Neural cell (in vitro differentiated cells): ENCODE results near the gene KRTAP4-16. TPM values are rescaled to one million over a fixed set of nuclear protein-coding genes. Genes with fewer than 3 reads are reported as not detected.
"Not testable (repeated sequence)": the region's sequence is repeated elsewhere in the genome, so short reads cannot be mapped to it uniquely, and the experiment has no call there.

ENCODE experiments used
- H2AFZ ChIP-seq: fragments of 200-600, 300-800 bp; sonication (generic), shearing (Covaris generic); 2 replicates; pipeline ENCODE4 v1.6.0; 2014; ENCODE audit warnings: low read depth, mild to moderate bottlenecking, antibody characterized with exemption, low read length, moderate library complexity
- H3F3A ChIP-seq: fragments of 200-600 bp; shearing (Covaris generic); 2 replicates; pipeline ENCODE4 v1.6.1; 2016; ENCODE audit warnings: mild to moderate bottlenecking, moderate library complexity, mixed read lengths, antibody characterized with exemption, low read length; ENCODE audit not compliant: insufficient read depth, poor library complexity, severe bottlenecking
- H3K27ac ChIP-seq: fragments of 200-600, 300-800 bp; sonication (generic), shearing (Covaris generic); 2 replicates; pipeline ENCODE4 v1.5.1; 2014; ENCODE audit warnings: mild to moderate bottlenecking, low read length, moderate library complexity
- H3K27me3 ChIP-seq: fragments of 300-800, 200-600 bp; sonication (generic), shearing (Covaris generic); 2 replicates; pipeline ENCODE4 v1.6.0; 2014; ENCODE audit warnings: mild to moderate bottlenecking, low read depth, low read length, moderate library complexity; ENCODE audit not compliant: insufficient read depth
- H3K36me3 ChIP-seq: fragments of 300-800, 200-600 bp; sonication (generic), shearing (Covaris generic); 2 replicates; pipeline ENCODE4 v1.5.1; 2014; ENCODE audit warnings: mild to moderate bottlenecking, antibody characterized with exemption, low read length, moderate library complexity; ENCODE audit not compliant: insufficient read depth
- H3K4me2 ChIP-seq: fragments of 300-800, 200-600 bp; sonication (generic), shearing (Covaris generic); 2 replicates; pipeline ENCODE4 v1.6.0; 2014; ENCODE audit warnings: mild to moderate bottlenecking, low read length
- H3K4me3 ChIP-seq: fragments of 300-800, 200-600 bp; sonication (generic), shearing (Covaris generic); 2 replicates; pipeline ENCODE4 v1.5.1; 2014; ENCODE audit warnings: mild to moderate bottlenecking, low read length, moderate library complexity
- H3K79me2 ChIP-seq: fragments of 200-600 bp; shearing (Covaris generic); replicated peaks from 2 replicates; pipeline ENCODE4 v1.6.0; 2014; ENCODE audit warnings: mild to moderate bottlenecking, low read length, moderate library complexity; ENCODE audit not compliant: insufficient read depth
- H3K9ac ChIP-seq: fragments of 300-800, 200-600 bp; sonication (generic), shearing (Covaris generic); 2 replicates; pipeline ENCODE4 v1.6.1; 2016; ENCODE audit warnings: mild to moderate bottlenecking, low read length, mixed read lengths
- H3K9me2 ChIP-seq: fragments of 200-600 bp; shearing (Covaris generic); 2 replicates; pipeline ENCODE4 v1.6.1; 2016; ENCODE audit warnings: mild to moderate bottlenecking, low read length, mixed read lengths; ENCODE audit not compliant: insufficient read depth
- H3K9me3 ChIP-seq: fragments of 200-600, 300-800 bp; sonication (generic), shearing (Covaris generic); 2 replicates; pipeline ENCODE4 v1.6.1; 2016; ENCODE audit warnings: mild to moderate bottlenecking, mixed run types, low read length, moderate library complexity, mixed read lengths
- H4K20me1 ChIP-seq: fragments of 200-600 bp; shearing (Covaris generic); 2 replicates; pipeline ENCODE4 v1.6.1; 2016; ENCODE audit warnings: mild to moderate bottlenecking, mixed run types; ENCODE audit not compliant: insufficient read depth
- CTCF ChIP-seq: fragments of 450-650 bp; IDR thresholded peaks from 2 replicates; pipeline ENCODE4 v1.5.1; 2014; ENCODE audit warnings: antibody characterized with exemption, mild to moderate bottlenecking, moderate library complexity; ENCODE audit not compliant: poor library complexity, severe bottlenecking
- EP300 ChIP-seq: fragments of 450-650 bp; conservative IDR thresholded peaks from 2 replicates; pipeline ENCODE4 v1.6.1; 2014; ENCODE audit warnings: antibody characterized with exemption, mild to moderate bottlenecking, moderate library complexity; ENCODE audit not compliant: poor library complexity, severe bottlenecking
- EZH2 ChIP-seq: fragments of 200-600, 300-800 bp; shearing (Covaris generic), sonication (generic); IDR thresholded peaks from 2 replicates; pipeline ENCODE4 v1.6.1; 2014; ENCODE audit warnings: antibody characterized with exemption, low read length, borderline replicate concordance, mild to moderate bottlenecking; ENCODE audit not compliant: insufficient read depth, poor library complexity, severe bottlenecking
- MXI1 ChIP-seq: fragments of 450-650 bp; conservative IDR thresholded peaks from 2 replicates; pipeline ENCODE4 v1.6.1; 2014; ENCODE audit warnings: antibody characterized with exemption, mild to moderate bottlenecking; ENCODE audit not compliant: poor library complexity, severe bottlenecking
- POLR2AphosphoS5 ChIP-seq: IDR thresholded peaks from 2 replicates; pipeline ENCODE4 v1.6.1; 2012
- RAD21 ChIP-seq: fragments of 450-650 bp; conservative IDR thresholded peaks from 2 replicates; pipeline ENCODE4 v1.6.1; 2014; ENCODE audit warnings: antibody characterized with exemption, mild to moderate bottlenecking, moderate library complexity
- REST ChIP-seq: IDR thresholded peaks from 2 replicates; pipeline ENCODE4 v1.6.1; 2012; ENCODE audit warnings: borderline replicate concordance
- SMC3 ChIP-seq: fragments of 450-650 bp; conservative IDR thresholded peaks from 2 replicates; pipeline ENCODE4 v1.6.1; 2014; ENCODE audit warnings: antibody characterized with exemption, mild to moderate bottlenecking, moderate library complexity; ENCODE audit not compliant: poor library complexity
- TAF1 ChIP-seq: IDR thresholded peaks from 2 replicates; pipeline ENCODE4 v1.6.1; 2012; ENCODE audit warnings: low read depth
- polyA plus RNA-seq: library from polyadenylated mRNA; depleted of rRNA; stranded (reverse); fragments of >200 nt; gene quantifications from 2 replicates; pipeline ENCODE4 v1.2.3, GENCODE V29; 2014

The KRTAP4-16 gene
- polyA plus RNA-seq, 1 donor from 2014 or later: not detected

GRCh38 chr17:41111151-41111885 is 9.3 kb upstream of the KRTAP4-16 start:
- H3K9me3 ChIP-seq: no peaks in the 10 kb centered on the region
- H2AFZ ChIP-seq: no peak overlapping the region
- H3K79me2 ChIP-seq: no peaks in the 10 kb centered on the region
- H3F3A ChIP-seq: no peaks in the 10 kb centered on the region
- no peaks in the 10 kb centered on the region for H3K9me2 ChIP-seq
- H3K4me3 ChIP-seq: no peak overlapping the region
- no peak overlapping the region for H3K4me2 ChIP-seq
- H3K36me3 ChIP-seq: no peaks in the 10 kb centered on the region
- no peak overlapping the region for H3K27ac ChIP-seq
- H3K9ac ChIP-seq: no peak overlapping the region
- no peak for TF ChIP-seq REST
- TF ChIP-seq RAD21: no peak
- H4K20me1 ChIP-seq: no peaks in the 10 kb centered on the region
- H3K27me3 ChIP-seq: no peaks in the 10 kb centered on the region

DNA sequence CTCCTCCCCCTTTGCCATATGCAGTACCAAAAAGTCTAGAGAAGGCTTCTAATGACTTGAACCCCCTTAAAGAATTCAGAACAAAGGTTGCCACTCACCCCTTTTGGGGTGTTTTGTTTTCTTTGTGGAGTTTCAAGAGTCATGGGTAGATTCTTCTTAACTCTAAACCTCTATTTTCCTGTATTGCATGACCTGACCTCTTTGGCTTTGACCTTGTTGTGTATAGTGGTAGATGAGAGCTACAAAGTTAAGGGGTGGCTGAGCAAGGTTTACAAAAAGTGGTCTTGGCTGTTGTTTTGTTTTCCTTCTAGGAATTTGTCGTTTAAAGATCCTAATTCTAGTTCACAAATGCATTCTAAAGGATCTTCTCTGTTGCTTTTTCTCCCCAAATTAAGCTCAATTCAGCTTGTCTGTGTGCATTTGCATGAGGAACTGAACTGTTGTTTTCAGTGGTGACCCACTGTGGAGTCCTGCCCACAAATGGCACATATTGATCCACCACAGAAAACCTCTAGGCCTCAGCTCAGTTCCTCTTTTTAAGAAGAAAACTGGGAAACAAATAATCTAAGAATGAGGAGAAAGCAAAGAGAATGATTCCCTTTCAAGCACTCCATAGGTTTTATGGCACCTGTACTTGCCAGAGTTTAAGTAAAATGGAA is 6.8 kb upstream of the KRTAP4-16 start:
- not testable (repeated sequence) for H2AFZ ChIP-seq, H3K9ac ChIP-seq, H3K27ac ChIP-seq, H3F3A ChIP-seq, H3K9me3 ChIP-seq, H3K27me3 ChIP-seq, H3K4me2 ChIP-seq, H3K79me2 ChIP-seq, H3K36me3 ChIP-seq, H4K20me1 ChIP-seq, H3K9me2 ChIP-seq, H3K4me3 ChIP-seq

- Histone ChIP-seq H4K20me1 (no peaks in the 10 kb centered on the region), H3K27me3 (no peaks in the 10 kb centered on the region), H3K4me2 (no peak overlapping the region), H3K9ac (no peak overlapping the region), H3K36me3 (no peaks in the 10 kb centered on the region), H3K79me2 (no peaks in the 10 kb centered on the region), H3K27ac (no peak overlapping the region), H3K4me3 (no peak overlapping the region), H3F3A (no peaks in the 10 kb centered on the region), H3K9me2 (no peaks in the 10 kb centered on the region), H2AFZ (no peak overlapping the region), H3K9me3 (no peaks in the 10 kb centered on the region)
- no peak for TF ChIP-seq RAD21
- no peak for TF ChIP-seq TAF1
- no peak for TF ChIP-seq CTCF
- no peak for TF ChIP-seq MXI1
- TF ChIP-seq EZH2: no peak
- no peak for TF ChIP-seq EP300
- no peak for TF ChIP-seq SMC3
- TF ChIP-seq POLR2AphosphoS5: no peak
- TF ChIP-seq REST: no peak
Measured at GRCh38 chr17:41107941-41108450, 6.0 kb upstream of the KRTAP4-16 start.
